Measurements from ENCODE around the gene RHOD.

GRCh38 chr11:67073908-67074307, 17.3 kb downstream of the RHOD start:
- TF ChIP-seq CTCF (optimal IDR thresholded peaks at IDR 0.05 in 1 of 3, IDR thresholded peaks at IDR 0.05 in 1 of 3, conservative IDR thresholded peaks at IDR 0.05 in 1 of 3; ENCODE audit: extremely low read depth in 1 of 3, insufficient read depth in 2 of 3, low read length in 3 of 3) (no peak), EZH2 (IDR thresholded peaks at IDR 0.05; ENCODE audit: low read length) (no peak)

All from keratinocyte (primary cell).